ENCODE measurements around the gene FRMD5. TPM values are rescaled to one million over a fixed set of nuclear protein-coding genes. Genes with fewer than 3 reads are reported as not detected.

The FRMD5 gene
- total RNA-seq, 1 donor from 2014 or later: 0.54 TPM

DNA sequence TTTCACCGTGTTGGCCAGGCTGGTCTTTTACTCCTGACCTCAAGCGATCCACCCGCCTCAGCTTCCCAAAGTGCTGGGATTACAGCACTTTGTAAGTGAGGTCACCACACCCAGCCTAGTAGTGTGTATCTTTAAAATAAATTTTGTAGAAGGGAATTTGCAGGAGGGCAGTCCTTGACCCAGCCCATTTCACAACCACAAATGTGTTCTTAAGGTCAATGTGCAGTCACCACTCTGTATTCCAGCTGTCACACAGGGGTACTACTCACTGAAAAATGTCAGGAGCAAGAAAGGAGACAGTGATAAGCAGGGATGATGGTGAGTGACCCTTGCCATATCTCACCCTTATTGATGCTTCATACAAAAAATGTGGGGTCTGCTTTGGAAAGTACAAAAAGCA lies 98.5 kb downstream of the FRMD5 start:
- no peaks in the 10 kb centered on the region for H3K4me1 Mint-ChIP-seq (ENCODE audit: unreplicated experiment)
- no peaks in the 10 kb centered on the region for H3K9me3 Mint-ChIP-seq (ENCODE audit: unreplicated experiment)
- no peak overlapping the region for H3K27ac Mint-ChIP-seq (ENCODE audit: unreplicated experiment)
- DNase-seq (ENCODE audit: low spot score): no peak
- no peak overlapping the region for H3K4me3 Mint-ChIP-seq (ENCODE audit: unreplicated experiment)
- TF ChIP-seq, protein P1, sequence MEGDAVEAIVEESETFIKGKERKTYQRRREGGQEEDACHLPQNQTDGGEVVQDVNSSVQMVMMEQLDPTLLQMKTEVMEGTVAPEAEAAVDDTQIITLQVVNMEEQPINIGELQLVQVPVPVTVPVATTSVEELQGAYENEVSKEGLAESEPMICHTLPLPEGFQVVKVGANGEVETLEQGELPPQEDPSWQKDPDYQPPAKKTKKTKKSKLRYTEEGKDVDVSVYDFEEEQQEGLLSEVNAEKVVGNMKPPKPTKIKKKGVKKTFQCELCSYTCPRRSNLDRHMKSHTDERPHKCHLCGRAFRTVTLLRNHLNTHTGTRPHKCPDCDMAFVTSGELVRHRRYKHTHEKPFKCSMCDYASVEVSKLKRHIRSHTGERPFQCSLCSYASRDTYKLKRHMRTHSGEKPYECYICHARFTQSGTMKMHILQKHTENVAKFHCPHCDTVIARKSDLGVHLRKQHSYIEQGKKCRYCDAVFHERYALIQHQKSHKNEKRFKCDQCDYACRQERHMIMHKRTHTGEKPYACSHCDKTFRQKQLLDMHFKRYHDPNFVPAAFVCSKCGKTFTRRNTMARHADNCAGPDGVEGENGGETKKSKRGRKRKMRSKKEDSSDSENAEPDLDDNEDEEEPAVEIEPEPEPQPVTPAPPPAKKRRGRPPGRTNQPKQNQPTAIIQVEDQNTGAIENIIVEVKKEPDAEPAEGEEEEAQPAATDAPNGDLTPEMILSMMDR (IDR thresholded peaks at IDR 0.05; ENCODE audit: unreplicated experiment): no peak
- H3K36me3 Mint-ChIP-seq (ENCODE audit: low read depth, unreplicated experiment): no peaks in the 10 kb centered on the region
- no peaks in the 10 kb centered on the region for H3K27me3 Mint-ChIP-seq (ENCODE audit: unreplicated experiment)

GRCh38 chr15:44094781-44095180 lies 100.3 kb downstream of the FRMD5 start:
- no peak for DNase-seq (ENCODE audit: low spot score)
- no peak overlapping the region for H3K27ac Mint-ChIP-seq (ENCODE audit: unreplicated experiment)
- H3K27me3 Mint-ChIP-seq (ENCODE audit: unreplicated experiment): no peaks in the 10 kb centered on the region
- TF ChIP-seq, protein P1 (IDR thresholded peaks at IDR 0.05; ENCODE audit: unreplicated experiment): no peak
- H3K4me3 Mint-ChIP-seq (ENCODE audit: unreplicated experiment): no peak overlapping the region
- H3K4me1 Mint-ChIP-seq (ENCODE audit: unreplicated experiment): no peaks in the 10 kb centered on the region
- H3K9me3 Mint-ChIP-seq (ENCODE audit: unreplicated experiment): no peaks in the 10 kb centered on the region
- no peaks in the 10 kb centered on the region for H3K36me3 Mint-ChIP-seq (ENCODE audit: low read depth, unreplicated experiment)

- Mint-ChIP-seq H3K27ac (ENCODE audit: unreplicated experiment) (no peak overlapping the region), H3K4me3 (ENCODE audit: unreplicated experiment) (no peak overlapping the region), H3K36me3 (ENCODE audit: low read depth, unreplicated experiment) (no peaks in the 10 kb centered on the region), H3K27me3 (ENCODE audit: unreplicated experiment) (no peaks in the 10 kb centered on the region), H3K4me1 (ENCODE audit: unreplicated experiment) (no peaks in the 10 kb centered on the region), H3K9me3 (ENCODE audit: unreplicated experiment) (no peaks in the 10 kb centered on the region)
- TF ChIP-seq, protein P1 (IDR thresholded peaks at IDR 0.05; ENCODE audit: unreplicated experiment): no peak
- DNase-seq (ENCODE audit: low spot score): no peak
These were observed 101.2 kb downstream of the FRMD5 start for GRCh38 chr15:44093836-44094235.

- Mint-ChIP-seq H3K36me3 (ENCODE audit: low read depth, unreplicated experiment) (no peaks in the 10 kb centered on the region), H3K4me3 (ENCODE audit: unreplicated experiment) (no peak overlapping the region), H3K27me3 (ENCODE audit: unreplicated experiment) (no peaks in the 10 kb centered on the region), H3K9me3 (ENCODE audit: unreplicated experiment) (no peaks in the 10 kb centered on the region), H3K27ac (ENCODE audit: unreplicated experiment) (no peak overlapping the region), H3K4me1 (ENCODE audit: unreplicated experiment) (no peaks in the 10 kb centered on the region)
- no peak for DNase-seq (ENCODE audit: low spot score)
- TF ChIP-seq, protein P1 (IDR thresholded peaks at IDR 0.05; ENCODE audit: unreplicated experiment): no peak
These were observed 102.8 kb downstream of the FRMD5 start for GRCh38 chr15:44092221-44092620.

DNA sequence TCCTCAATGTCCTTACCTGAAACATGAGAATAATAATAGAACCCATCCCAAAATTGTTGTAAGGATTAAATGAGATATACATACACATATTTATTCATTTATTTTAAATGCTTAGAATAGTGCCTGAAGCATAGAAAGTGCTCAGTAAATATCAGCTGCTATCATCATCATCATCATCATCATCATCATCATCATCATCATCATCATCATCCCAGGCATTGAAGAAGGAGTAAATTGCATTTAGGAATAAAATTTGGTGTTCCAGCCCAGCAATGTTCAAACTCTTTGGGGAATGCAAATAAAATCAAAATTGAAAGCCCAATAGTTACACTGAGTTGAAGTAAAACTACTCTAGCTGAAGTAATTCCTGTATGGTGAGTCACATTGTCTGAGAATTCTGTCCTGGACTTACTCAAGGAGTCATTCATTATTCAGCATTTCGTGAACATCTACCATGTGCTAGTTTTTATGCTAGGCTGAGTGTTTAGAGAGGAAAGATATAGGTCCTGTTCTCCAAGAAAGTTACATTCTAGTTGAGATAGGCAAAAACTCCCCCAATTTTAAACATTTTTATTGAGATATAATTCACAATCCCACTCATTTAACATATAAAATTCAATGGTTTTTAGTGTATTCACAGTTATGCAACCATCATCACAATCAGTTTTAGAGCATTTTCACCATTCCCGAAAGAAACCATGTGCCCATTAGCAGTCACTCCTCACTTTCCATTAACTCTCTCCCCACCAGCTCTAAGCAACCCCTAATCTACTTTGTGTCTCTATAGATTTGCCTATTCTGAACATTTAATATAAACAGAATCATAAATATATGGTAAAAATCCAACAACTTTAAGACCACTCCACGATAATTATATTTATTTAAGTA lies 107.2 kb downstream of the FRMD5 start:
- H3K27me3 Mint-ChIP-seq (ENCODE audit: unreplicated experiment): no peaks in the 10 kb centered on the region
- TF ChIP-seq, protein P1 (IDR thresholded peaks at IDR 0.05; ENCODE audit: unreplicated experiment): no peak
- H3K4me1 Mint-ChIP-seq (ENCODE audit: unreplicated experiment): no peaks in the 10 kb centered on the region
- no peak overlapping the region for H3K27ac Mint-ChIP-seq (ENCODE audit: unreplicated experiment)
- no peak overlapping the region for H3K4me3 Mint-ChIP-seq (ENCODE audit: unreplicated experiment)
- no peak for DNase-seq (ENCODE audit: low spot score)
- H3K36me3 Mint-ChIP-seq (ENCODE audit: low read depth, unreplicated experiment): no peaks in the 10 kb centered on the region
- H3K9me3 Mint-ChIP-seq (ENCODE audit: unreplicated experiment): no peaks in the 10 kb centered on the region
